HG03060 (cell line): Measurements from ENCODE around the gene SLC25A28.

Experiments
- ATAC-seq: cut with Tn5 transposase; IDR thresholded peaks from one replicate; pipeline ENCODE4 v1.9.1; 2021; ENCODE audit warnings: low read depth, moderate number of reproducible peaks; ENCODE audit not compliant: unreplicated experiment

The SLC25A28 gene

DNA sequence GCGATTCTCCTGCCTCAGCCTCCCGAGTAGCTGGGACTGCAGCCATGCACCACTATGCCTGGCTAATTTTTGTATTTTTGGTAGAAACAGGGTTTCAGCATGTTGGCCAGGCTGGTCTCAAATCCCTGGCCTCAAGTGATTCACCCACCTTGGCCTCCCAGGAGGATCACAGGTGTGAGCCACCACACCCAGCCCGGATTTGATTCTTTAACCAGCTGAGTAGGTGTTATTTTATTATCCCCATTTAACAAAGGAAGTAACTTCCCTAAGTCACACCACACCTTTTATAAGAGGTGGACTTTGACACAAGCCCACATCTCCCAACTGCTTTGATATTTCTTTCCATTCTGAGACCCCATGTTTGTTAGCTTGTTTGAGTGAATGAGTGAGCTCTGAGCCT lies 25.0 kb downstream of the SLC25A28 start:
- no peak for ATAC-seq

- no peak for ATAC-seq
Observed at GRCh38 chr10:99593312-99593711, 26.9 kb downstream of the SLC25A28 start.

DNA sequence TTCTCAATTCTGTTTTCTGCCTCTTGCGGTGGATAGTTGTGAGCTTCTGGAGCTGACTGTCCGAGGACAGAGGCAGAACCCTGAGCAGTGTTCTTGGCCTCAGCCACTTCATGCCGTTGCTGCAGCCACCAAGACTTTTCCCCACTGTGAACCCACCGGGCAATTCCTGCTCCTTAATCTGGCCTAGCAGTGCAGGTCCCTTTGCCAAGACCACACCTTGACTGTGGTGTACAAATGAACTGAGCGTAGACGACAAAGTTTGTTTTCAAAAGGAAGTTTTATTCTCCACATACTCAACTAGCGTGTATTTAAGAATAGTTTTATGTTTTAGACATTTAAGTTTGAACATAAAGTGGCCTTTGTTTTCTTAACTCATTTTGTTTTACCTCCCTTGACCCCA lies 29.4 kb downstream of the SLC25A28 start:
- no peak for ATAC-seq

- ATAC-seq = no peak
Observed at GRCh38 chr10:99583687-99584086, 36.6 kb downstream of the SLC25A28 start.

DNA sequence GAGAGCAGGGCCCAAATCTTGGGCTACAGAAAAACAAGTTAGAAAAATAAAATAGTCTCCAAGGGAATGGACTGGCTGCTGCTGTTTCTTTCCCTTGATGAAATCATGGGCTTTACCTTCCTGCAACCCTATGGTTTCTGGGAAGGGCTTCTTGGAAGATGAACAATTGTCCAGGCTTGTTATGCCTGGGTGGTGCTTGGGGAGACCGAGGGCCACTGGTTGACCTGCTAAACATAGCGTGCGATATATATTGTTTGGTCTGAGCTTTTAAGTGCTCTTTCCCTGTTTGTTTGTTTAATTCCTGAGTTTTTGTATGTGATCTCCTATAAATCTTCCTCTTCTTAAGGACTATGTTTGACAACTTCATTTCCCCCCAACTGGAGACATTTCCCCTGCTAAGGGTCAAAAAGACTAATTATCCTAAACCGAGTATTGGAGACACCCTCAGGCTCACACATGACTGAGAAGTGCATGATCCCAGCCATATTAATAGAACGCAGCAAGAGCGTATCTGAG lies 37.9 kb downstream of the SLC25A28 start:
- ATAC-seq = no peak

DNA sequence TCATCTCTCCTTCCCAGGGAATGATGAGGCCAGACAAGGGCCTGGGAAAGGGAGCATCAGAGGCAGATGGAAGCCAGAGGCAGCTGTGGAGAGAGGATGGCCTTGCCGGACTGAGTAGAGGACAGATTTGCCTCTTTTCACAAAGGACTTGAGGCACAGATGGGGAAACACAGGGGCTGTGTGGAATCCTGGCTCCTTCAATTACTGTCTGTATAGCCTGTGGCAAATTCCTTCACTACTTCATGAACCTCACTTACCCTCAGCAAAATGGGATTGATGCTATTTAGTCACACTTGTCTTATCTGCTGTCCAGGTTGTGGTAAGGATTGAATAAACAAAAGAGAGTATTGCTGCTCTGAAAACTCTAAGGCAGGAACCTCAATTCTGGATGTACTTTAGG lies 40.3 kb downstream of the SLC25A28 start:
- ATAC-seq = no peak

DNA sequence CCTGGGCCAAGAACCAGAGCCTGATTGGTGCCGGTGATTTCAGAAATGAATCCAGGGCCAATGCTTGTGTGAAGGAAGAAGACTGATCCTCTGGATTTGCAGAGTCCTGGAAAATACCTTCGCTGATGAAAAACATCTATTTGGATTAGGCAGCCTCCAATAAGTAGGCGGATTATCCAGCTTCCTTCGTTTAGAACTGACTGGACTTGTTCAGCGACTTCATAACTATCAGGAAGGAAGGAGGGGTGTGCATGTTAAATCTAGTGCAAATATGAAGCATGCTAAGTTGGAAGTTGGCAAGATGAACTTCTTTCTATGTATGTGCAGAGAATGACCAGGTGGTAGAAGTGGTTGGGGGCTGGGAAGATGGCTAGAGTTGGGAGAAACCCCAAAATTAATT lies 46.4 kb downstream of the SLC25A28 start:
- no peak for ATAC-seq

- no peak for ATAC-seq
Observed at GRCh38 chr10:99571816-99572215, 48.4 kb downstream of the SLC25A28 start.

GRCh38 chr10:99569961-99570360 lies 50.3 kb downstream of the SLC25A28 start:
- ATAC-seq = no peak

- ATAC-seq = no peak
Observed at GRCh38 chr10:99569253-99569939, 50.8 kb downstream of the SLC25A28 start.

DNA sequence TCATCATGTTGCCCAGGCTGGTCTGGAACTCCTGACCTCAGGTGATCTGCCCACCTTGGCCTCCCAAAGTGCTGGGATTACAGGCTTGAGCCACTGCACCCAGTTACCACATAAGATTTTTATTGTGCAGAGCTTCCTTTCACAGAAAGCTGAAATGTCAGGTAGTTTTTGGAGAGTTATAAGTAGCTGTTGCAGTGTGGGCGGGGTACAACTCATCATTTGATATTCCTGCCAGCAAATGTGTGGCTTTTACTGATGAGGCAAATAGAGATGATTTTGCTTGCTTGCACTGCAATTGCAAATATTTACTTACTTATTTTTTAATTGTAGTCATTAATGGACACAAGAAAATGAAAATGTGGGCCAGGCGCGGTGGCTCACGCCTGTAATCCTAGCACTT lies 55.1 kb downstream of the SLC25A28 start:
- no peak for ATAC-seq

DNA sequence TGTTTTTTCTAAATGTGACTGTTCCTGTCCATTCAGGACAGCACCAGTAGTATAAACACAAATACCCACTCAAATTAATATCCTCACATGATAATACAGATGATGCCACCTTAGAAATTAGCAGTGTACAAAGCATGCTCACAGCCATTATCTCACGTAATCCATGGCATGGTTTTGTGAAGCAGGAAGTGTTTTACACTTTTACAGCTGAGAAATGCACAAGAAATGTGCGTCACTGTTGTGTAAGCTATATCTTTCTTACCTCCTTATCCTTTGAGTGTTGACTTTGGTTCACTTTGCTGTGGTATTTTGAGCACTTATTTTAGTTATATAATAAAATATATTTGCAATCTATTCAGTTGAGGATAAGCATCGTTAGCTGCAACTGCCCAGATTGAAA lies 55.9 kb downstream of the SLC25A28 start:
- ATAC-seq = no peak

- no peak for ATAC-seq
Observed at GRCh38 chr10:99562631-99563030, 57.6 kb downstream of the SLC25A28 start.
